ENCODE results near the gene NIT1. TPM values are rescaled to one million over a fixed set of nuclear protein-coding genes. Genes with fewer than 3 reads are reported as not detected.
A peak's percentile ranks its signal among the peaks of the same experiment; 100 is the strongest.

Gene NIT1
- total and polyA plus RNA-seq, 10 of the 15 experiments (the other 5 are each of a cell fraction or from before 2014, with no cell fraction given): 19.2 to 54.4 (median 28.3) TPM

GRCh38 chr1:161153682-161154337 is 35.9 kb downstream of the NIT1 start, which contains the start of gene UFC1 (continued):
- TF ChIP-seq USF2 (IDR thresholded peaks at IDR 0.05; ENCODE audit: borderline replicate concordance, low read depth, low read length) (no peak), SPI1 (IDR thresholded peaks at IDR 0.05; ENCODE audit: borderline replicate concordance, insufficient read depth, low read depth, low read length) (peak; percentile 66), HDAC2 (IDR thresholded peaks at IDR 0.05) (no peak), DPF2 (IDR thresholded peaks at IDR 0.05) (no peak), PKNOX1 (IDR thresholded peaks at IDR 0.05) (peak; percentile 43; the same call in 1 of the 2 replicates), EGR1 (IDR thresholded peaks at IDR 0.05; ENCODE audit: borderline replicate concordance in 1 of 2, low read depth in 2 of 2, low read length in 2 of 2) (no peak), MYC (IDR thresholded peaks at IDR 0.05; ENCODE audit: insufficient read depth, insufficient read length, insufficient replicate concordance, low read length, severe bottlenecking) (peak; percentile 64), ZBTB33 (IDR thresholded peaks at IDR 0.05) (no peak), ZNF622 (IDR thresholded peaks at IDR 0.05) (no peak), NFYA (IDR thresholded peaks at IDR 0.05; ENCODE audit: borderline replicate concordance, low read depth, low read length) (no peak), SREBF1 (IDR thresholded peaks at IDR 0.05; ENCODE audit: low read length) (no peak), RELA (IDR thresholded peaks at IDR 0.05; ENCODE audit: borderline replicate concordance, partially characterized antibody) (peak; percentile 74), SP1 (IDR thresholded peaks at IDR 0.05; ENCODE audit: low read depth, low read length) (no peak), CHD4 (IDR thresholded peaks at IDR 0.05) (no peak), SIX5 (IDR thresholded peaks at IDR 0.05; ENCODE audit: low read depth, low read length, severe bottlenecking) (peak; percentile 75), NFXL1 (IDR thresholded peaks at IDR 0.05; ENCODE audit: borderline replicate concordance) (no peak), REST (IDR thresholded peaks at IDR 0.05; ENCODE audit: low read depth, low read length) (0 out of 2 replicates have a peak, but pooled peaks have one; percentile 5), MTA3 (IDR thresholded peaks at IDR 0.05; ENCODE audit: borderline replicate concordance, low read length) (0 out of 2 replicates have a peak, but pooled peaks have one; percentile 52), SKIL (IDR thresholded peaks at IDR 0.05; ENCODE audit: low read depth, poor library complexity, severe bottlenecking) (peak; percentile 42), MAX (IDR thresholded peaks at IDR 0.05; ENCODE audit: low read depth, low read length) (0 out of 2 replicates have a peak, but pooled peaks have one; percentile 65)

All from GM12878 (cell line).